MM.1S (cell line): Measurements from ENCODE around the gene CYB5D1.

ENCODE experiments used
- EZH2 ChIP-seq: fragments of 300-600 bp; sonication (generic); optimal IDR thresholded peaks from 2 replicates; pipeline ENCODE3; 2017; ENCODE audit warnings: low read depth, mild to moderate bottlenecking, antibody characterized with exemption, low read length, mixed read lengths
- TF ChIP-seq, protein P1 (sequence below): fragments of 300-600 bp; sonication (generic); IDR thresholded peaks from 2 replicates; pipeline ENCODE4 v1.5.1; 2016; ENCODE audit warnings: antibody characterized with exemption, low read length, mixed read lengths

DNA sequence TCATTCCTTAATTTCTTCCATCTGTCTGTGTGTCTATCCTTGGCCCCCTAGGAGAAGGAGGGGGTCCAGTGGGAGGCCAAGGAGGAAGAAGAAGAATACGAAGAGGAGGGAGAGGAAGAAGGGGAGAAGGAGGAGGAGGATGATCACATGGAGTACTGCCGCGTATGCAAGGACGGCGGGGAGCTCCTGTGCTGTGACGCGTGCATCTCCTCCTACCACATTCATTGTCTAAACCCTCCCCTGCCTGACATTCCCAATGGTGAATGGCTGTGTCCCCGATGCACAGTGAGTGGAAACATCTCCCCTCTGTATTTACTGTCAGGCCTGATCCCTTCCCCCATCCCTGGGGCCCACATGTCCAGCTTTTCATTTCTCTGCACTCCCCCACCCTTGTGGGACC, 37.1 kb downstream of the CYB5D1 start:
- TF ChIP-seq, protein P1, sequence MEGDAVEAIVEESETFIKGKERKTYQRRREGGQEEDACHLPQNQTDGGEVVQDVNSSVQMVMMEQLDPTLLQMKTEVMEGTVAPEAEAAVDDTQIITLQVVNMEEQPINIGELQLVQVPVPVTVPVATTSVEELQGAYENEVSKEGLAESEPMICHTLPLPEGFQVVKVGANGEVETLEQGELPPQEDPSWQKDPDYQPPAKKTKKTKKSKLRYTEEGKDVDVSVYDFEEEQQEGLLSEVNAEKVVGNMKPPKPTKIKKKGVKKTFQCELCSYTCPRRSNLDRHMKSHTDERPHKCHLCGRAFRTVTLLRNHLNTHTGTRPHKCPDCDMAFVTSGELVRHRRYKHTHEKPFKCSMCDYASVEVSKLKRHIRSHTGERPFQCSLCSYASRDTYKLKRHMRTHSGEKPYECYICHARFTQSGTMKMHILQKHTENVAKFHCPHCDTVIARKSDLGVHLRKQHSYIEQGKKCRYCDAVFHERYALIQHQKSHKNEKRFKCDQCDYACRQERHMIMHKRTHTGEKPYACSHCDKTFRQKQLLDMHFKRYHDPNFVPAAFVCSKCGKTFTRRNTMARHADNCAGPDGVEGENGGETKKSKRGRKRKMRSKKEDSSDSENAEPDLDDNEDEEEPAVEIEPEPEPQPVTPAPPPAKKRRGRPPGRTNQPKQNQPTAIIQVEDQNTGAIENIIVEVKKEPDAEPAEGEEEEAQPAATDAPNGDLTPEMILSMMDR: no peak
- no peak for TF ChIP-seq EZH2
